Gastrocnemius medialis (tissue), 4 donors: ENCODE measurements around the gene DGKG. TPM values are rescaled to one million over a fixed set of nuclear protein-coding genes. Genes with fewer than 3 reads are reported as not detected.

ENCODE experiments used
- ATAC-seq, 2 donors: fragments of 150-250 bp; one replicate each; pipeline ENCODE4 v1.9.1; 2016
- DNase-seq, 2 donors: peaks; one replicate each; pipeline ENCODE4 v3.0.0-alpha.2; 2019
- H3K27ac ChIP-seq, 4 donors: fragments of 200-600 bp; sonication (generic); 1 replicate in 1 of 4; 2 replicates in 3 of 4; pipeline ENCODE4 v1.5.1; 2016 to 2018; ENCODE audit warnings: mild to moderate bottlenecking in 2 of 4, moderate library complexity in 1 of 4
- H3K27me3 ChIP-seq, 3 donors: fragments of 200-600 bp; sonication (generic) in 2 of 3; 1 replicate in 1 of 3; 2 replicates in 2 of 3; pipeline versions ENCODE4 v1.5.1 to v1.6.0; 2016 to 2019; ENCODE audit warnings: mild to moderate bottlenecking in 1 of 3, moderate library complexity in 1 of 3
- H3K36me3 ChIP-seq, 2 donors: fragments of 200-600 bp; sonication (generic) in 1 of 2; one replicate each; pipeline ENCODE4 v1.5.1; 2017 to 2018
- H3K4me1 ChIP-seq, 2 donors: fragments of 200-600 bp; sonication (generic) in 1 of 2; one replicate each; pipeline ENCODE4 v1.5.1; 2016 to 2017; ENCODE audit warnings: mild to moderate bottlenecking in 2 of 2
- H3K4me3 ChIP-seq, 4 donors: fragments of 200-600 bp; sonication (generic) in 3 of 4; 1 replicate in 1 of 4; 2 replicates in 3 of 4; pipeline ENCODE4 v1.5.1; 2016 to 2019; ENCODE audit warnings: mild to moderate bottlenecking in 2 of 4
- H3K9me3 ChIP-seq, 3 donors: fragments of 200-600 bp; sonication (generic) in 2 of 3; 1 replicate in 1 of 3; 2 replicates in 2 of 3; pipeline ENCODE4 v1.5.1; 2016 to 2019
- CTCF ChIP-seq, 5 experiments: fragments of 450-650 bp in 3 of 5; fragments of 200-600 bp in 2 of 5; sonication (generic) in 2 of 5; IDR thresholded peaks in 4 of 5; conservative IDR thresholded peaks in 1 of 5; 1 replicate in 4 of 5; 2 replicates in 1 of 5; pipeline ENCODE4 v1.5.1; 2016 to 2019; ENCODE audit warnings: antibody characterized with exemption in 5 of 5, mild to moderate bottlenecking in 3 of 5, moderate library complexity in 3 of 5
- POLR2A ChIP-seq, 2 donors: fragments of 450-650 bp; IDR thresholded peaks; one replicate each; pipeline ENCODE4 v1.6.1; 2017; ENCODE audit warnings: antibody characterized with exemption in 2 of 2, mild to moderate bottlenecking in 2 of 2, moderate library complexity in 2 of 2
- in situ Hi-C, 4 donors: fragments of 200-750 bp; cut with MboI; loops; one replicate each; pipeline versions ENCODE4 v1.15.0 to v1.8.0; 2017; ENCODE audit warnings: low sequenced_read_pairs in 4 of 4
- intact Hi-C: fragments of 100-400 bp; cut with DNase I; formaldehyde crosslinking; loops from one replicate; pipeline ENCODE4 v1.15.1; 2023; ENCODE audit warnings: low total_unique reads
- total RNA-seq, 4 donors: library from RNA; depleted of rRNA; stranded (reverse); fragments of >200 nt; gene quantifications; one replicate each; pipeline versions ENCODE4 v1.1.0 to v1.2.3, GENCODE V29; 2016

DGKG gene
- total RNA-seq, 4 donors from 2014 or later: 5.0 to 11.2 (median 7.7) TPM

DNA sequence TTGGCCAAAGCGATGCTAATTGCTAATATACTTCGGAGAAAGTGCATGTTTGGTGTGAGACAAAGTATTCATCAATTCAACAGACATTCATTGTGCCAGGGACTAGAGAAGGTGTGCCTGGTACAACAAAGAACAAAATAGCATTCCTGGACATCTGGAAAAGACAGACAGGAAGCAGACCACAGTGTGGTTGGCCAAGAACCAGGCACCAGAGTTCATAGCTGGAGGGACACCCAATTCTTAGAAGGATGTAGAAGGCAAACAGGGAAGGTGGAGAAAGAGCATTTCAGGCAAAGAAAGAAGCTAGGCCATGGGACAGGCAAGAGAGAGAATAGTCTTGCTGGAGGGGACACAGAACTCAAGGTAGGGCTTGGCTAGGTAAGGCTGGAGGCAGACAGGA, 147.4 kb downstream of the DGKG start:
- Histone ChIP-seq H3K36me3 (no peaks in the 10 kb centered on the region), H3K4me1 (peaks cover 17 to 32% of the 10 kb centered on the region in 2 donors), H3K27me3 (no peaks in the 10 kb centered on the region), H3K4me3 (no peak overlapping the region), H3K27ac (no peak overlapping the region), H3K9me3 (no peaks in the 10 kb centered on the region)
- in situ Hi-C loops: no loop called here
- ATAC-seq: no peak
- DNase-seq: no peak
- TF ChIP-seq CTCF (IDR thresholded peaks at IDR 0.05 in 4 of 5, conservative IDR thresholded peaks at IDR 0.05 in 1 of 5) (no peak), POLR2A (IDR thresholded peaks at IDR 0.05) (no peak)
- intact Hi-C loops: no loop called here

- TF ChIP-seq POLR2A (IDR thresholded peaks at IDR 0.05): no peak
- TF ChIP-seq CTCF (IDR thresholded peaks at IDR 0.05 in 4 of 5, conservative IDR thresholded peaks at IDR 0.05 in 1 of 5): no peak
- Histone ChIP-seq H3K9me3 (no peaks in the 10 kb centered on the region), H3K36me3 (no peaks in the 10 kb centered on the region), H3K27me3 (no peaks in the 10 kb centered on the region), H3K27ac (no peak overlapping the region), H3K4me3 (no peak overlapping the region), H3K4me1 (peaks cover 14 to 27% of the 10 kb centered on the region in 2 donors)
- intact Hi-C loops: no loop called here
- in situ Hi-C loops: no loop called here
- ATAC-seq (no peak), DNase-seq (no peak)
Observed at GRCh38 chr3:186213946-186214345, 148.1 kb downstream of the DGKG start.

DNA sequence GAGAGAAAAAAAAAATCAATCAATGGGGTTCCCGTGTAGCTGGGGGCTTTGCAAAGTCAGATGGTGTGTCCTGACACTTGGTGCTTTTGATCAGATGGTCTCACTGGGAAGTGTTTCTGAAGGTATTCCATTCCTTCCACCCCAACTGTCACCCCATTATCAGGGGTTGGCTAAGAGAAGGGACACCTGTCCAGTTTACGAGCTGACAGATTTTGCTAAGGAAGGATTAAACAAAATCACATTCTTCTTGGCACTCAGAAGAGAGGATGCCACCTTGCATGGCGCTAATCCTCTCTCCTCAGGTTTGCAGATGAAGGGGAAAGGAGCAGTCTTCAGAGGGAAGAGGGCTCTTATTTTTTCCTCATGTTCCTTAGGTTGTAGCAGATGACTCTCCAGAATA, 149.4 kb downstream of the DGKG start:
- in situ Hi-C loops: no loop called here
- Histone ChIP-seq H3K36me3 (no peaks in the 10 kb centered on the region), H3K4me1 (peaks cover 14 to 21% of the 10 kb centered on the region in 2 donors), H3K27me3 (no peaks in the 10 kb centered on the region), H3K27ac (no peak overlapping the region), H3K9me3 (no peaks in the 10 kb centered on the region), H3K4me3 (no peak overlapping the region)
- intact Hi-C loops: no loop called here
- TF ChIP-seq CTCF (IDR thresholded peaks at IDR 0.05 in 4 of 5, conservative IDR thresholded peaks at IDR 0.05 in 1 of 5) (no peak), POLR2A (IDR thresholded peaks at IDR 0.05) (no peak)
- no peak for DNase-seq
- no peak for ATAC-seq

GRCh38 chr3:186210852-186211500, 151.1 kb downstream of the DGKG start:
- TF ChIP-seq CTCF (IDR thresholded peaks at IDR 0.05 in 4 of 5, conservative IDR thresholded peaks at IDR 0.05 in 1 of 5) (no peak), POLR2A (IDR thresholded peaks at IDR 0.05) (no peak)
- Histone ChIP-seq H3K27me3 (no peaks in the 10 kb centered on the region), H3K27ac (peak overlapping the region; percentile 49 to 70 (median 60)), H3K4me3 (no peak overlapping the region), H3K36me3 (no peaks in the 10 kb centered on the region), H3K9me3 (no peaks in the 10 kb centered on the region), H3K4me1 (peaks cover 14 to 21% of the 10 kb centered on the region in 2 donors)
- in situ Hi-C loops: no loop called here
- ATAC-seq: no peak
- intact Hi-C loops: no loop called here
- no peak for DNase-seq
